Peyer's patch (tissue), 4 donors: ENCODE measurements around the gene SLC25A27.

Experiments
- CTCF ChIP-seq, 6 experiments: fragments of 450-650 bp in 4 of 6; fragments of 200-600 bp in 2 of 6; sonication (generic) in 1 of 6; IDR thresholded peaks; one replicate each; pipeline ENCODE4 v1.5.1; 2017 to 2019; ENCODE audit warnings: antibody characterized with exemption in 6 of 6, mild to moderate bottlenecking in 3 of 6, moderate library complexity in 1 of 6
- POLR2A ChIP-seq, 2 donors: fragments of 450-650 bp; IDR thresholded peaks; one replicate each; pipeline ENCODE4 v1.5.1; 2017; ENCODE audit warnings: antibody characterized with exemption in 2 of 2, mild to moderate bottlenecking in 2 of 2, moderate library complexity in 2 of 2

DNA sequence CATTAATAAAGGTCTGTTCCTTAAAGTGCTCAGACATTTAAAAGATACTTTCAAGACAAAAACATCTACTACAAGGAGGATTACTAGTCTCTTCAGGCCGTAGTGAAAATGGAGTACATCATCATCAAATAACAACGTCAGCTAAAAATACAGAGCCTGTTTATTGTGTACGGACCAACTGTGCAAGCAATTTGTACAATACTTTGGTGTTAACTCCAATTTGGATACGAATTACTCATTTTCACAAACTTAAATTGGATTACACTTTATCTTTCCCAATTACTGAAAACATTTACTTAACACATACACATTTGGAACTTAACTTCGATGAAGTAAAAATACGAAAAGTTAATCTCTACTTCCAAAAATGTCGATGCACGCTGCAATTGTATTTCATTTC is 959 bp upstream of the SLC25A27 start:
- TF ChIP-seq CTCF (IDR thresholded peaks at IDR 0.05): no peak
- no peak for TF ChIP-seq POLR2A (IDR thresholded peaks at IDR 0.05)
